A549 (cell line): ENCODE data around the gene OPA1. TPM values are rescaled to one million over a fixed set of nuclear protein-coding genes. Genes with fewer than 3 reads are reported as not detected.

Source experiments
- ATAC-seq, 2 experiments: fragments of 200-7000 bp in 1 of 2; fragments of >200 bp in 1 of 2; cut with Nextera tagmentation in 1 of 2; cut with Tn5 transposase in 1 of 2; 3 replicates each; pipeline versions ENCODE4 v1.8.0 to v1.9.1; 2018 to 2020; ENCODE audit warnings: mild to moderate bottlenecking in 1 of 2, moderate library complexity in 1 of 2
- CTCF ChIA-PET: fragments of 300-600 bp; sonication (Branson Sonifier 250); formaldehyde crosslinking; extraction: SDS; loops from one replicate; lab custom pipeline; 2021; ENCODE audit warnings: antibody characterized with exemption, inconsistent platforms; lab: Yijun Ruan, JAX
- POLR2A ChIA-PET: fragments of 350-600 bp; formaldehyde crosslinking; extraction: SDS; loops from one replicate; lab custom pipeline; 2021; ENCODE audit warnings: antibody characterized with exemption, inconsistent platforms; lab: Yijun Ruan, JAX
- DNase-seq, 2 experiments: peaks; one replicate each; pipeline versions ENCODE4 v3.0.0 to v3.0.0-alpha.2; 2011 to 2016; ENCODE audit warnings: low read depth in 1 of 2, low spot score in 1 of 2
- FAIRE-seq: peaks from 2 replicates; lab custom pipeline; 2011; peaks lifted over from hg19 to GRCh38; lab: Jason Lieb, UNC
- H3K27ac ChIP-seq, 2 experiments: fragments of >200 bp; sonication (Bioruptor Twin); formaldehyde crosslinking; 3 replicates each; pipeline ENCODE4 v1.5.1; 2016 to 2017
- H3K4me1 ChIP-seq: fragments of >200 bp; sonication (Bioruptor Twin); formaldehyde crosslinking; 3 replicates; pipeline ENCODE4 v1.6.1; 2016
- H3K4me2 ChIP-seq: fragments of >200 bp; sonication (Bioruptor Twin); formaldehyde crosslinking; 3 replicates; pipeline ENCODE4 v1.6.1; 2016
- H3K4me3 ChIP-seq: fragments of >200 bp; sonication (Bioruptor Twin); formaldehyde crosslinking; 3 replicates; pipeline ENCODE4 v1.5.1; 2016
- H3K9me3 ChIP-seq: fragments of >200 bp; sonication (Bioruptor Twin); formaldehyde crosslinking; 3 replicates; pipeline ENCODE4 v1.6.1; 2016
- BHLHE40 ChIP-seq: IDR thresholded peaks from 2 replicates; pipeline ENCODE4 v1.6.1; 2012; ENCODE audit warnings: low read depth, low read length, inconsistent platforms
- CBX2 ChIP-seq: fragments of 200-600 bp; sonication (generic); IDR thresholded peaks from 2 replicates; pipeline ENCODE4 v1.6.1; 2016; ENCODE audit warnings: low read depth, mild to moderate bottlenecking, borderline replicate concordance
- FOSB ChIP-seq: fragments of 250-450 bp; sonication (Bioruptor Pico); IDR thresholded peaks from 2 replicates; pipeline ENCODE4 v1.5.0; 2020; ENCODE audit warnings: mild to moderate bottlenecking, moderate library complexity
- HDAC2 ChIP-seq: fragments of 200-600 bp; sonication (generic); IDR thresholded peaks from 2 replicates; pipeline ENCODE4 v1.6.1; 2016
- HOXA7 ChIP-seq: fragments of 250-450 bp; sonication (Bioruptor Pico); IDR thresholded peaks from 2 replicates; pipeline ENCODE4 v1.5.0; 2020; ENCODE audit warnings: mild to moderate bottlenecking, moderate library complexity
- HOXB13 ChIP-seq: fragments of 250-450 bp; sonication (Bioruptor Pico); IDR thresholded peaks from 2 replicates; pipeline ENCODE4 v1.5.0; 2020; ENCODE audit warnings: low read depth, mild to moderate bottlenecking, moderate library complexity
- MAFK ChIP-seq: fragments of 450-650 bp; IDR thresholded peaks from 2 replicates; pipeline ENCODE4 v1.6.1; 2014; ENCODE audit not compliant: partially characterized antibody
- MAZ ChIP-seq: fragments of 150-350 bp; IDR thresholded peaks from 2 replicates; pipeline ENCODE4 v1.6.1; 2014; ENCODE audit warnings: antibody characterized with exemption, low read depth, low read length, borderline replicate concordance
- NFE2L2 ChIP-seq: fragments of 150-350 bp; conservative IDR thresholded peaks from 2 replicates; pipeline ENCODE4 v1.6.1; 2014; ENCODE audit warnings: low read length
- NPAS2 ChIP-seq: fragments of 250-450 bp; sonication (Bioruptor Pico); IDR thresholded peaks from 2 replicates; pipeline ENCODE4 v1.8.0; 2022; ENCODE audit warnings: mild to moderate bottlenecking, moderate library complexity, borderline replicate concordance
- NR3C1 ChIP-seq: fragments of >200 bp; sonication (Bioruptor Twin); formaldehyde crosslinking; IDR thresholded peaks from 3 replicates; pipeline ENCODE4 v1.6.1; 2017
- POLR2AphosphoS2 ChIP-seq: conservative IDR thresholded peaks from 2 replicates; pipeline ENCODE4 v1.6.1; 2012; ENCODE audit warnings: low read length, improper control_type of control experiment, inconsistent platforms
- RARB ChIP-seq: fragments of 250-450 bp; sonication (Bioruptor Pico); IDR thresholded peaks from 2 replicates; pipeline ENCODE4 v1.8.0; 2021; ENCODE audit warnings: mild to moderate bottlenecking, moderate library complexity
- RFX5 ChIP-seq: fragments of 450-650 bp; IDR thresholded peaks from 2 replicates; pipeline ENCODE4 v1.7.1; 2014; ENCODE audit warnings: antibody characterized with exemption, mild to moderate bottlenecking, moderate library complexity
- RNF2 ChIP-seq: fragments of 200-600 bp; sonication (generic); IDR thresholded peaks from 2 replicates; pipeline ENCODE4 v1.6.1; 2016; ENCODE audit warnings: low read depth, mild to moderate bottlenecking, antibody characterized with exemption, moderate library complexity, borderline replicate concordance
- TP53 ChIP-seq: fragments of 250-450 bp; sonication (Bioruptor Pico); IDR thresholded peaks from 2 replicates; pipeline ENCODE4 v1.5.0; 2021; ENCODE audit warnings: mild to moderate bottlenecking, moderate library complexity
- ZSCAN20 ChIP-seq: fragments of 250-450 bp; sonication (Bioruptor Pico); IDR thresholded peaks from 2 replicates; pipeline ENCODE4 v1.8.0; 2022; ENCODE audit warnings: mild to moderate bottlenecking, moderate library complexity
- WGBS: methylation state at CpG from one replicate; pipeline ENCODE4 v1.1.6; 2017; ENCODE audit errors: missing lambda C conversion rate; 5-methylcytosine and 5-hydroxymethylcytosine counted together
- polyA plus RNA-seq, 4 experiments: library from polyadenylated mRNA; depleted of rRNA in 3 of 4; stranded (reverse); fragments of >200 nt; fragmentation: RNase III in 1 of 4; extraction: RNeasy Plus Mini Kit Qiagen cat#74134 plus additional on column Dnase treatment in 1 of 4; gene quantifications; 2 replicates in 3 of 4; 3 replicates in 1 of 4; pipeline ENCODE4 v1.2.3, GENCODE V29; 2011 to 2017
- TF ChIP-seq, protein P1 (sequence below): IDR thresholded peaks from 2 replicates; pipeline ENCODE4 v1.6.1; 2012
- TF ChIP-seq, protein P2 (sequence below): fragments of >200 bp; sonication (Bioruptor Twin); formaldehyde crosslinking; IDR thresholded peaks from 3 replicates; pipeline ENCODE4 v1.6.1; 2016
- TF ChIP-seq, protein P3 (sequence below): IDR thresholded peaks from 2 replicates; pipeline ENCODE4 v1.6.1; 2012; ENCODE audit warnings: low read depth, borderline replicate concordance
- TF ChIP-seq, protein P4 (sequence below): fragments of 250-450 bp; sonication (Bioruptor Pico); IDR thresholded peaks from 2 replicates; pipeline ENCODE4 v1.5.0; 2021; ENCODE audit warnings: mild to moderate bottlenecking, moderate library complexity, borderline replicate concordance

Gene OPA1
- polyA plus RNA-seq, 2 of the 4 experiments (the other 2 are of a cell fraction), result 31.7 to 54.4 TPM

DNA sequence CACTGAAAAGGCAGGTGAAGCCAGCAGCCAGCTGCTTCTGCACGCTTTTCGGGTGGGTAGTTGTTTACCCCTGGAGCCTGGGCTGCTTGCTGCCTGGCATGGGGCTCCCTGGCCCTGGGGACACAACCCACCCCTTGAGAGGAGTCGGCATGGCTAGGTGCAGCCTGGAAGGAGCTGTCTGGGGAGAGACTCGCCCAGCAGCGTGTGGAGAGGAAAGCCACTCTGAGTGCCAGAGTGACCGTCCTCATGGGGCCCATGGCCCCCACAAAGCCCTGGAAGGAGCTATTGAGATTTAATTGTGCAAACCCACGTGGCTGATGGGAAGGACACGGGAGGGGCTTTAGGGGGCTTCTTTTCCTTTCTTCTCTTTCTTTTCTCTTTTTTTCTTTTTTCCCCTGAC lies 137.5 kb downstream of the OPA1 start:
- CTCF ChIA-PET, result interaction anchor here (0.6 kb wide), 1 partner anchor 359 kb away, joined by 3 read pairs; no protein-coding TSS in a partner anchor
- WGBS, result 69% methylated on average over 5 of the region's 8 CpGs
- no peak for ATAC-seq
- FAIRE-seq, result no peak
- H3K4me2 ChIP-seq, result no peak overlapping the region
- no peak for DNase-seq
- no peak overlapping the region for H3K27ac ChIP-seq
- POLR2A ChIA-PET, result no interaction called here
- H3K9me3 ChIP-seq, result no peaks in the 10 kb centered on the region
- H3K4me3 ChIP-seq, result no peak overlapping the region
- TF ChIP-seq NFE2L2 (no peak), NR3C1 (no peak), ZSCAN20 (CRISPR knock-in tag) (no peak), RFX5 (no peak)
- TF ChIP-seq, protein P1, sequence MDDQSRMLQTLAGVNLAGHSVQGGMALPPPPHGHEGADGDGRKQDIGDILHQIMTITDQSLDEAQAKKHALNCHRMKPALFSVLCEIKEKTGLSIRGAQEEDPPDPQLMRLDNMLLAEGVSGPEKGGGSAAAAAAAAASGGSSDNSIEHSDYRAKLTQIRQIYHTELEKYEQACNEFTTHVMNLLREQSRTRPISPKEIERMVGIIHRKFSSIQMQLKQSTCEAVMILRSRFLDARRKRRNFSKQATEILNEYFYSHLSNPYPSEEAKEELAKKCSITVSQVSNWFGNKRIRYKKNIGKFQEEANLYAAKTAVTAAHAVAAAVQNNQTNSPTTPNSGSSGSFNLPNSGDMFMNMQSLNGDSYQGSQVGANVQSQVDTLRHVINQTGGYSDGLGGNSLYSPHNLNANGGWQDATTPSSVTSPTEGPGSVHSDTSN, result no peak
- TF ChIP-seq, protein P2, sequence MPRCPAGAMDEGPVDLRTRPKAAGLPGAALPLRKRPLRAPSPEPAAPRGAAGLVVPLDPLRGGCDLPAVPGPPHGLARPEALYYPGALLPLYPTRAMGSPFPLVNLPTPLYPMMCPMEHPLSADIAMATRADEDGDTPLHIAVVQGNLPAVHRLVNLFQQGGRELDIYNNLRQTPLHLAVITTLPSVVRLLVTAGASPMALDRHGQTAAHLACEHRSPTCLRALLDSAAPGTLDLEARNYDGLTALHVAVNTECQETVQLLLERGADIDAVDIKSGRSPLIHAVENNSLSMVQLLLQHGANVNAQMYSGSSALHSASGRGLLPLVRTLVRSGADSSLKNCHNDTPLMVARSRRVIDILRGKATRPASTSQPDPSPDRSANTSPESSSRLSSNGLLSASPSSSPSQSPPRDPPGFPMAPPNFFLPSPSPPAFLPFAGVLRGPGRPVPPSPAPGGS, result no peak
- peaks cover 14% of the 10 kb centered on the region for H3K4me1 ChIP-seq

DNA sequence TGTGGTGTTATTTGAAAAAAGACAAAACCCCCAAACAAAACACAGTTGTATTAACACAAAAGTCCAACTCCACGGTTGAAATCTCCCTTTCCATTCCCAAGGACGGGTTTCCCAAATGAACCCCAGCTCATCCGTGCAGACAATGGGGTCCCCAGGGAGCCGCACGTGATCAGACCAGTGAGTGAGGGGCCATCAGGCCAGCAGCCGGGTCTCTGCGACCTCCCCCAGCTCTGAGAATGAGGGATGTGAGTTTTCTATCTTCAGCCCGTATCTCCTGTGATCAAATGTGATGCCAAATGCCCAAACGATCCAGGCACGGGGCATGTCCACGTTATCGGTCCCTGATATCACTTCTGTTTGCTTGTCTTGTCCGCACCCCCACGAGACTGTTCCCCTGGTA lies 138.0 kb downstream of the OPA1 start:
- ATAC-seq (no peak), DNase-seq (no peak), FAIRE-seq (no peak)
- Histone ChIP-seq H3K4me3 (no peak overlapping the region), H3K27ac (no peak overlapping the region), H3K4me1 (peaks cover 14% of the 10 kb centered on the region), H3K9me3 (no peaks in the 10 kb centered on the region), H3K4me2 (no peak overlapping the region)
- no peak for TF ChIP-seq CBX2
- TF ChIP-seq RARB (CRISPR knock-in tag), result no peak
- TF ChIP-seq, protein P3, sequence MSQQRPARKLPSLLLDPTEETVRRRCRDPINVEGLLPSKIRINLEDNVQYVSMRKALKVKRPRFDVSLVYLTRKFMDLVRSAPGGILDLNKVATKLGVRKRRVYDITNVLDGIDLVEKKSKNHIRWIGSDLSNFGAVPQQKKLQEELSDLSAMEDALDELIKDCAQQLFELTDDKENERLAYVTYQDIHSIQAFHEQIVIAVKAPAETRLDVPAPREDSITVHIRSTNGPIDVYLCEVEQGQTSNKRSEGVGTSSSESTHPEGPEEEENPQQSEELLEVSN, result no peak
- TF ChIP-seq HOXA7 (CRISPR knock-in tag), result no peak
- TF ChIP-seq POLR2AphosphoS2, result no peak
- TF ChIP-seq BHLHE40, result no peak
- TF ChIP-seq FOSB (CRISPR knock-in tag), result no peak
- TF ChIP-seq HDAC2, result no peak
- TF ChIP-seq, protein P2, result no peak
- TF ChIP-seq MAZ, result no peak
- no peak for TF ChIP-seq HOXB13 (CRISPR knock-in tag)
- TF ChIP-seq TP53 (CRISPR knock-in tag), result no peak
- TF ChIP-seq, protein P4, sequence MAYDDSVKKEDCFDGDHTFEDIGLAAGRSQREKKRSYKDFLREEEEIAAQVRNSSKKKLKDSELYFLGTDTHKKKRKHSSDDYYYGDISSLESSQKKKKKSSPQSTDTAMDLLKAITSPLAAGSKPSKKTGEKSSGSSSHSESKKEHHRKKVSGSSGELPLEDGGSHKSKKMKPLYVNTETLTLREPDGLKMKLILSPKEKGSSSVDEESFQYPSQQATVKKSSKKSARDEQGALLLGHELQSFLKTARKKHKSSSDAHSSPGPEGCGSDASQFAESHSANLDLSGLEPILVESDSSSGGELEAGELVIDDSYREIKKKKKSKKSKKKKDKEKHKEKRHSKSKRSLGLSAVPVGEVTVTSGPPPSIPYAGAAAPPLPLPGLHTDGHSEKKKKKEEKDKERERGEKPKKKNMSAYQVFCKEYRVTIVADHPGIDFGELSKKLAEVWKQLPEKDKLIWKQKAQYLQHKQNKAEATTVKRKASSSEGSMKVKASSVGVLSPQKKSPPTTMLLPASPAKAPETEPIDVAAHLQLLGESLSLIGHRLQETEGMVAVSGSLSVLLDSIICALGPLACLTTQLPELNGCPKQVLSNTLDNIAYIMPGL (CRISPR knock-in tag), result no peak
- TF ChIP-seq MAFK, result no peak
- TF ChIP-seq ZSCAN20 (CRISPR knock-in tag), result no peak
- TF ChIP-seq, protein P1, result no peak
- TF ChIP-seq RNF2, result no peak
- no peak for TF ChIP-seq NPAS2 (CRISPR knock-in tag)
- CTCF ChIA-PET, result interaction anchor here (0.6 kb wide), 1 partner anchor 359 kb away, joined by 3 read pairs; no protein-coding TSS in a partner anchor
- 78% methylated on average over 14 of the region's 14 CpGs for WGBS
- POLR2A ChIA-PET, result no interaction called here
